ENCODE measurements around the gene SRRM3.
"Not testable (repeated sequence)": the region's sequence is repeated elsewhere in the genome, so short reads cannot be mapped to it uniquely, and the experiment has no call there.

SRRM3 gene, protein sequence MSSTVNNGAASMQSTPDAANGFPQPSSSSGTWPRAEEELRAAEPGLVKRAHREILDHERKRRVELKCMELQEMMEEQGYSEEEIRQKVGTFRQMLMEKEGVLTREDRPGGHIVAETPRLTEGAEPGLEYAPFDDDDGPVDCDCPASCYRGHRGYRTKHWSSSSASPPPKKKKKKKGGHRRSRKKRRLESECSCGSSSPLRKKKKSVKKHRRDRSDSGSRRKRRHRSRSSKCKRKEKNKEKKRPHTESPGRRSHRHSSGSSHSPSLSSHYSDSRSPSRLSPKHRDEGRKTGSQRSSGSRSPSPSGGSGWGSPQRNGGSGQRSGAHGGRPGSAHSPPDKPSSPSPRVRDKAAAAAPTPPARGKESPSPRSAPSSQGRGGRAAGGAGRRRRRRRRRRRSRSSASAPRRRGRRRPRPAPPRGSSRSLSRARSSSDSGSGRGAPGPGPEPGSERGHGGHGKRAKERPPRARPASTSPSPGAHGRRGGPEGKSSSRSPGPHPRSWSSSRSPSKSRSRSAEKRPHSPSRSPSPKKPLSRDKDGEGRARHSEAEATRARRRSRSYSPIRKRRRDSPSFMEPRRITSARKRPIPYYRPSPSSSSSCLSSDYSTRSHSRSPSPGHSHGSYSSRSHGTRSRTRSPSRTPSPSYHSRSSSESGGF

DNA sequence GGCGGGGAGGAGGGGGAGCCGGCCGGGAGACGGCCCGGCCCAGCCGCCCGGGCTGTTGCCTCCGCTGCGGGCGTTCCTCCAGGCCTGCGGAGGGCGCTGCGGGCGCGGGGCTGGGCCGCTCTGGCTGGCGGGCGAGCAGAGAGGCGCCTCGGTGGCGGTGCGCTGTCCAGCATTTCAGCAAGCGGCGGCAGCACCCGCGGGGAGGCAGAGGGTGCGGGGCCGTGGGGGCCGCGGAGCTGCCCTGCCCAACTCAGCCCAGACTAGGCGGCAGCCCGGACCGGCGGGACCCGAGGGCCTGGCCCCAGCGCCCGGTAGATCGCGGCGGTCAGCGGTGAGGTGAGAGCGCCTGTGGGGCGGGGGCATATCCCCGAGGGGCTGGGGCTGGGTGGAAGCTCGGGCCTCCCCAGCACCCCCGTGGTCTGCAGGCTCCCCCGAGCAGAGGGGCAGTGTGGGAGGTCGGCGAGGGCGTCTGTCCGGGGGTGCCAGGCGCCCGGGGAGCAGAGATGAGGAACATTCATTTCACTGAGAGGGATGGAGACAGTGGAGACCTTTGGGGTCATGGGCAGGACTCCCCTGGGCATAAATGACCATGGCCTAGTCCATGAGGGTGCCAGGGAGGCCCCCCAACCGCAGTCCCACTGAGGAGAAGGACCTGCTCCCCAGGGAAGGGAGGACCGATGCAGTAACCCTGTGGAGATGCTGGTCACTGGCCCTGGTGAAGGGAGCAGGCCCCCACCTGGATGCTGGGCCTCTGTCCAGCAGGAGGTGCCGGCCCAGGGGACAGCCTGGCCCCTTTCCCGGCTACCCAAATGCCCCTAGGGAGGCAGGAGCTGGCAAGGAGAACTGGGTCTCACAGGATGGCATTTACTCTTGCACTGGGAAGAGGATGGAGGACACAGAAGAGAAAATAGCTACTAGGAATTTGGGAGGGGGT lies at the start of gene SRRM3:
Gene SRRM3 (plus strand): TSS at position 165 of the 934 bp plus-strand sequence. CDS start 33,171 bp downstream, outside the sequence.
- no peak for DNase-seq (ENCODE audit: low spot score)

DNA sequence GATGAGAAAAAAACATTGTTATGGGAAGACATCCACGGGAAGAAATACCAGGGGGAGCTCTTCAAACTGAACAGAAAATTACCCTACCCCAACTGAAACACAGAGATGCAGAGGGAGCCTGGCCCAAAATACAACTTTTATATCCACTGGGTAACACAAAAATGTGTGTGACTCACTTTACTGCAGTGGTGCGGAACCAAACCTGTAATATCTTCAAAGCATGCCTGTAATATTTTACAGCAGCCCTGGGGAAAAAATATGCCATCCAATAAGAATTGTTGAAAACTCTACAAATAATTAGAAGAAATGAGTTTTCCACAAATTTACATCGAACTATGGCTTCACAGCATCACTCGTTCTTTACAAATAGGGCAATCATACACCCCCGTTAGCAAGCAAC lies 49.8 kb upstream of the SRRM3 start:
- DNase-seq (ENCODE audit: low spot score): no peak

DNA sequence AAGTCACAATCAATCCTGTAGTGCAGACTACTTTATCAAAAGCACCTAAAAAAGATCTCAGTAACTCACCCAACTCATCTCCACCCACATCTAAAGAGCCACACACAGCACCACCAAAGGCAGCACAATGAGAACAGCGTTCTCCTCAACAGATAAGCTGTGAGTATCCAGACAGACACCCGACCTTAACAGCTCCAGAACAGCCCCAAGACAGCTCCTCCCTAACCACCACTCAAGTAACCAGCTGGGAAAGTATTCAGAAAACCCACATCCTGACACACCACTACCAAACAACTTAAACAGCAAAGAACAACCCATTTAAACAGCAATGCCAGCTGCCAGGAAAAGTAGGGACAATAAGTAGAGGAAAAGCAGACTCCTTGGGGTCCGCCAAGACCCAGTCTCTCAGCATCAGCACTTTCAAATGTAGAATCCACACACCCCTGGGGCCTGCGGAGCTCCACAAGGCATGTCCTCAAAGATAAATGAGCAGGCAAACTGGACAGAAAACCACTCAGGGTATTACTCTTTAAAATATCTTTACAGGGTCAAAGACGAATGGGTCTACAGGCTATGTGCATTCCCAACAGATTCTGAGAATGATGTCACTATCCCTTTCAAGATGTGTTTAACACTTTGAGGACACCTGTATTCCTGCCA lies 48.0 kb upstream of the SRRM3 start:
- DNase-seq (ENCODE audit: low spot score): not testable (repeated sequence)

DNA sequence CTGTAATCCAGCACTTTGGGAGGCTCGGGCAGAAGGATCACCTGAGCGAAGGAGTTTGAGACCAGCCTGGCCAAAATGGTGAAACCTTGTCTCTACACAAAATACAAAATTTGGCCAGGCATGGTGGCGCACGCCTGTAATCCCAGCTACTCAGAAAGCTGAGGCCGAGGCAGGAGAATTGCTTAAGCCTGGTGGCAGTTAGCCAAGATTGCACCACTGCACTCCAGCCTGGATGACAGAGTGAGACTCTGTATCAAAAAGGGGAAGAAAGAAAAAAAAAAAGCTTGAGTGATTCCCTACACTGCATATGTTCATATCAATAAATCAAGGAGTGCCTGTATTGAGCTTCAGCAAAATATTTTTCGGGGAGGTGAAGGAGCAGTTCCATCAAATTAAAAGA lies 45.8 kb upstream of the SRRM3 start:
- DNase-seq (ENCODE audit: low spot score): peak; percentile 56

DNA sequence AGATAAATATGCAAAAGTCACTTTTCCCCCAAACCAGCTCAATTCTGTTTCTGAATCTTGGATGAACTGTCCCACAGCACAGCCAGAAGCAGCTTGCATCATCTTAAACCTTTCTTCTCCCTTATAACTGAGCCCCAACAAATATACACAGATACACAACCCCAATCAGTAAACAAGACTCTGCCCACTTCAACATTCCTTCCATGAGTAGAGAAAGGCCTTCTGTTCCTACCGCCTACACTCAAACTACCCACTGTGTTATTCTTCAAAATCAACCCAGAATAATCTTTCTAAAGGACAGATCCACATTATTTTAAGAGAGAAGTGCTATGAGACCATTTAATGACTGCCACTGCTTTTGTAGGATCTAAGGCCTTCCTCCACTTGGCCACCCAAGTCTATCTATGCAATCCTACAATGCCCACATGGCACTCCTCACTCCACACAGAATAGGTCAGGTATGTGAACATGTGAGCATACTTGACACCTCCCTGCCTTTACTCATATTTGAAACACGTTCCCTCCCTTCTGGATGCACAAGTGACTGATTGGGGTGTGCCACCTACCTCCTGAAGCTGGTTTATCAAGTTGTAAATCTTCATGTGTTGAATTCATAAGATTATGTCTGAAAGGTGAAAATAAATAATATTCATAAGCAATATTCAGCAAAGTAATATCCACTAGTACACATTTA lies 44.6 kb upstream of the SRRM3 start:
- not testable (repeated sequence) for DNase-seq (ENCODE audit: low spot score)

DNA sequence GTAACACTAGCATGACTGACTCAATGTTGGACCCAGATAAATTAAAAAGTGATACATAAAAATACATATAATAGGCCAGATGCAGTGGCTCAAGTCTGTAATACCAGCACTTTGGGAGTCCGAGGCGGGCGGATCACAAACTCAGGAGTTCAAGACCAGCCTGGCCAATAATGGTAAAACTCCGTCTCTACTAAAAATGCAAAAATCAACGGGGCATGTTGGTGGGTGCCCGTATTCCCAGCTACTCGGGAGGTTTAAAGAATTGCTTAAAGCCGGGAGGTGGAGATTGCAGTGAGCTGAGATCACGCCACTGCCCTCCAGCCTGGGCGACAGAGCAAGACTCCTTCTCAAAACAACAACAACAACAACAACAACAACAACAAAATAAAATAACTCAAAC lies 43.3 kb upstream of the SRRM3 start:
- not testable (repeated sequence) for DNase-seq (ENCODE audit: low spot score)

DNA sequence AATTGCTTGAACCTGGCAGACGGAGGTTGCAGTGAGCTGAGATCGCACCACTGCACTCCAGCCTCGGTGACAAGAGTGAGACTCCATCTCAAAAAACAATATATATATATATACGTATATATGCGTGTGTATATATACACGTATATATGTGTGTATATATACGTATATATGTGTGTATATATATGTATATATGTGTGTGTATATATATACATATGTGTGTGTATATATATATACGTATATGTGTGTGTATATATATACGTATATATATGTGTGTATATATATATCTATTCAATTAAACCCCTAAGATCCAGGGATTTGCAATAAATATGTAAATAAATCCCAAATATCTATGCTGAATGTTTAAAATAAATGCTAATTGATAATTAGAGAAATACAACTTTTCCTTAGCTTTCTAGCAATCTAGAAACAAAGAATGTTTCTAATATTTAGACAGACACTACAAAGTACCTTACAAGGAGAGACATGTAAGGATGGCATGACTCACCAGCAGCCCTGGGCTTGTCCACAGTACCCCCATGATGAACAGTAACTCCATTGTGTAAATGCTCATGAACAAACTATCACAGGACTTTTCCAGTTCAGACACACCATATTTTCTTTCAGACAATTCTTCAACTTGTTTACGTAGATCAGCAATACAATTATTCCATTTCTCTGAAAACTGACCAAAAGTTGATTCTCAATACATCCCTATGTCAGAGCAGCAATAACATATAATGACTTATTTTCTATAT lies 39.1 kb upstream of the SRRM3 start:
- DNase-seq (ENCODE audit: low spot score): not testable (repeated sequence)

DNA sequence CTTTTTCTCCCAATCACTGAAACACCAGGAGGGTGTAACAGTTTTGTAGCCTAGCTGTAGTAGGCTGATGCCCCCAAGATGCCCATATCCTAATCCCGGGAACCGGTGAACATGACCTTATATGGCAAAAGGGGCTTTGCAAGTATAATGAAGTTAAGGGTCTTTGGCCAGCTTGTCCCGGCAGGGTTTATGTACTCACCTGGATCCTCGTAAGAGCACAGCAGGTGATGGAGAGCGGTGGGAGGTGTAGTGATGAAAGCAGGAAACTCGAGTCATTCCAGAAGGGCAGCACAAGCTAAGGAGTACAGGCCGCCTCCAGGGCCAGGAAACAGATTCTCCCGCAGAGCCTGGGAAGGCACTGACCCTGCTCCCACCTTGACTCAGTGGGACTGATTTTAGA lies 37.9 kb upstream of the SRRM3 start:
- DNase-seq (ENCODE audit: low spot score): not testable (repeated sequence)

DNA sequence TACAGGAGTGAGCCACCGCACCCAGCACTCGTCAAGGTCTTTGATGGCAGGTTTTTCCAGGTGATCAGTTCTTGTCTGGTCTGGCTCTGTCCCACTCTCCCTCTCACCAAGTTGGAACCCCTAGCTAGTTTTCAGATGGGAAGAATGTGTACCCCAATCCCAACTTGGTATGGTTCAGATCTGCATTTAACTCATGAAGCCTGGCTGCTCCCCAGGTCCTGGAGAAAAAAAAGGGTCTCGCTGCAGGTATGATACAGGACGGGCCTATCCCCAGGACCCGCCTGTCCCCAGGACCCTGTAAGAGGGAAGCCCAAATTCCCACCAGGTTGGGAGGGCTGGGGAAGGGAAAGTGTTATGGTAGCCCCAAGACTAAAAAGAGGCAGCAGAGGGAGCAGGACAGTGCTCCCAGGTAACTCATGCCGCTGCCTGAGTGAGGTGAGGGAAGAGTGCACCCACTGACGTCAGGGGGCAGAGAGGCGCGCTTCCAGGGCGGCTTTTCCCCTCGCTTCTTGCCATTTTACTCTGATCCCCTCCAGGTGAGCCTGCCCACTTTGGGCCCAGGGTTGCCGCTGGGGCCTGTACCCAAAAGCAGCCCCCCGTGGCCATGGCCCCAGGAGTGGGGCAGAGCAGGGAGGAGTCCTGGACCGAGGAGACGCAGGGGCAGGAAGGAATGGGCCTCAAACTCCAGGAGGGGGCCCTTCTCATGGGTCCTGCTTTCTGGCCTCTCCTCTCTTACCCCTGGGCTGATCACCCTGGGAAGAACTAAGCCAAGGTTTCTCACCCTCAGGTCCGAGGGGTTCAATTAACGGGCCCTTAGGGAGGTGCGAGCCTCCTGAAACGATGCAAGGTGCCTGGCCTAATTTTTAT lies 36.4 kb upstream of the SRRM3 start:
- no peak for DNase-seq (ENCODE audit: low spot score)

DNA sequence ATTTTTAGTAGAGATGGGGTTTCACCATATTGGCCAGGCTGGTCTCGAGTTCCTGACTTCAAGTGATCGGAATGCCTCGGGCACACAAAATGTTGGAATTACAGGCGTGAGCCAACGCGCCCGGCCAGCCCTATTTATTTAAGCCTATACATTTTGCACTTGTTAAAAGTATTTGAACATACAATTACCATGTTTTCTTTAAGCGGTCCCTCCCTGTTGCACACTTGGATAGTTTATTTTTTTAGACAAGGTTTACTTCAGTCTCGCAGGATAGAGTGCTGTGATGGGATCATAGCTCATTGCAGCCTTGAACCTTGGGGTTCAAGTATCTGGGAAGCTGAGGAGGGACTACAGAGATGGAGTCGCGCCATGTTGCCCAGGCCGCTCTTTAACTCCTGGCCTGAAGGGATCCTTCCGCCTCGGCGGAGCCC lies 35.7 kb upstream of the SRRM3 start:
- DNase-seq (ENCODE audit: low spot score): no peak

DNA sequence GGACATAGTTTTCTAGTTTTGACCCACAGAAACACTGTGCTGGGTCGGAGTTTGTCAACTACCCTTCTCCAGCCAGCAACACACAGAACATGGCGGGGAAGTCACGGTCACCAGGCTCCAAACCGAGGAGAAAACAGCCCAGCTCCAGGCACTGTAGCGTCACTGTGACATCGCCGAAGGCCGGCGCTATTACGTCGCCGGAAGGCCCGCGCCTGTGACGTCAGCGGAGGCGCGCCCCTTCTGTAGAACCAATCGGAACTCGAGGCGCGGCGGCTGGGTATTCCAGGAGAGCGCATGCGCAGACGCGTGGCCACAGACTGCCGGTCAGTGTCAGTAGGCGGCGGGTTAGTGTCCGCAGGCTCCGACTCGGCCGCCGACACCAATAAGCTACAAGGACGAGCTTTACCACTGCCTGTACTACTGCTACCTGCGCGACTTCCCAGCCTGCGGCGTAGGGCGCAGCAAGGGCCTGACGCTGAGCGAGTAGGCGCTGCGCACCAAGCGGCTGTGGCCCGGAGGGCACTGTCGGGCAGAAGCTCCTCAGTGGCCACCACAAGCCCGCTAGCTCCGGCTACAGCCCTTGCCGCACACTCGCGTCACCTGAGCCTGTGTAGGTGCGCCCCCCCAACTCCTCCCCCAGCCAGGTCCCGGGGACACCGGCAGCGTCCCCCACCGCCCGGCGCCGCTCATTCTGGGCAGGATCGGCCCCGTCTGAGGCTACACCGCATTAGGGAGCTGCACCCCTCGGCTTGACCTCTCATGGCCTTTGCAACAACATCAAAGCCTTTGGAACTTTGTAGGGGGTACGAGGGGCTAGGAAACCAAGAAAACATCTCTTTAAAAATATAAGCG lies 35.1 kb upstream of the SRRM3 start:
- DNase-seq (ENCODE audit: low spot score): peak; percentile 93

DNA sequence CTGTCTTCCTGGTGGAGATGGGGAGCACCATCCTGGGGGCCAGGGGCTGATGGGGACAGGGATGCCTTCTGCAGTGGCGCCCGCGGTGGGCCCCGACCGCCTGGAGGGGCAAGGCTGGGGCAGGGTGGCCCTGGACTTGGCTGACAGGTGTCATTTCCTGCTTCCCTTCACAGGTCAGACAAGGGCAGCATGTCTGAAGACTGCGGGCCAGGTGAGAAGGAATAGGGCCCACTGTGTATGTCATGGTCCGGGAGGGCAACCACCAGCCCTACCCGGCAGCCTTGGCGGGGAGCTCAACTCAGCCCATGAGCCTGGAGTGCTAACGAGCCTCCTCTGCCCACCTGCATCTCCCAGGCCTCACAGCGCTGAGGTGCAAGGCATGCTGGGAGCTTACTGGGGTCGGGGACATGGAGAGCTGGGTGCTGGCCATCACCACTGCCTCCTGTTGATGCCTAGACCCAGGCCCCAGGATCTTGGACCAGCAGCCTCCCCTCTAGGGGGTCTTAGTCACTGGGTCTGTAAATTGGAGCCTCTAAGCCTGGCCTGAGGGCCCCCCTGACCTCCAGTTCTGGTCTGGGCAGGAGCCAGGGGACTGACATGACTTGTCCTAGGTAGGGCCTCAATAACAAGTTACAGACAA lies 28.0 kb upstream of the SRRM3 start:
- DNase-seq (ENCODE audit: low spot score): no peak

DNA sequence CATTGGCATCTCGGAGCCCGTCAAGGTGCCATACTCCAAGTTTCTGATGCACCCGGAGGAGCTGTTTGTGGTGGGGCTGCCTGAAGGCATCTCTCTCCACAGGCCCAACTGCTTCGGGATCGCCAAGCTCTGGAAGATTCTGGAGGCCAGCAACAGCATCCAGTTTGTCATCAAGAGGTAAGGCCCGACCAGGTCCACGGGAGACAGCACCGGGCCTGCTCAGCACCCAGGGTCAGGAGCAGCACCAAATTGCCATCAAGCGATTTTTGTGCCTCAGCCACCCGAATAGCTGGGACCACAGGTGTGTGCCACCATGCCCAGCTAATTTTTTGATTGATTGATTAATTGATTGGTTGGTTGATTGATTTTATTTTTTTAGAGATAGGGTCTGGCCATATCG lies 24.7 kb upstream of the SRRM3 start:
- DNase-seq (ENCODE audit: low spot score): not testable (repeated sequence)

DNA sequence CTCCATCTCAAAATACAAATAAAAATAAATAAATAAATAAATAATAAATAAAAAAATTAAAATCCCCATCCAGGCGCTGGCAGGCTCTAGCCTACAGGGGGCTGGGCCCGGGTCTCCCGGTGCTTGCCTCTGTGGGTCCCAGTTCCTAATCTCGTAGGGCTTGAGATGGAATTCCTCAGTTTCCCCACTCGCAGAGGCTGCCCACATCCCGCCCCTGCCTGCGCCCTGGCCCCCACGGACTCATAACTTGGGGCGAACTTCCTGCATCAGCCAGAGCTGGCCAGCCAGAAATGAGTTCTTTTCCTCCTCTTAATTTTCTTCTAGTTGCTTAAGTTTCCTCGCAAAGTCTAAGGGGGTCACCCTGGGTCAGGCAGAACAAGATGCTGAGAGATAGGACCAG lies 22.0 kb upstream of the SRRM3 start:
- DNase-seq (ENCODE audit: low spot score): no peak

DNA sequence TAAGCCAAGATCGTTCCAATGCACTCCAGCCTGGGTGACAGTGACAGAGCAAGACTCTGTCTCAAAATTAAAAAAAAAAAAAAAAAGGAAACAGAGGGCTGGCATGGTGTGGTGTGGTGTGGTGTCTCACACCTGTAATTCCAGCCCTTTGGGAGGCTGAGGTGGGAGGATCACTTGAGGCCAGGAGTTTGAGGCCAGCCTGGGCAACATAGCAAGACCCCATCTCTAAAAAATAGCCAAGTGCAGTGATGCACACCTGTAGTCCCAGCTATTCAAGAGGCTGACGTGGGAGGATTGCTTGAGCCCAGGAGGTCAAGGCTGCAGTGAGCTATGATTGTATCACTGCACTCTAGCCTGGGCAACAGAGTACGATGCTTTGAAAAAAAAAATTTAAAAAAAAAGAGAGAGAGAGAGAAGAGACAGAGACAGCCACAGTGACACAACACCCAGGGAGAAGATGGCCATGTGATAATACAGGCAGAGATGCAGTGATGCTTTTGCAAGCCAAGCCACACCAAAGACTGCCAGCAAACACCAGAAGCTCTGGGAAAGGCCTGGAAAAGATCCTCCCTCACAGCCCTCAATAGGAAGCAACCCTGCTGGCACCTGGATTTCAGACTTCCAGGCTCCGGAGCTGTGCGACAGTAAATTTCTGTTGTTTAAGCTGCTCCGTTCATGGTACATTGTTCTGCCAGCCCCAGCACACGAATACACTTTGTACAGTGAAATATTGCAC lies 19.3 kb upstream of the SRRM3 start:
- DNase-seq (ENCODE audit: low spot score): no peak

DNA sequence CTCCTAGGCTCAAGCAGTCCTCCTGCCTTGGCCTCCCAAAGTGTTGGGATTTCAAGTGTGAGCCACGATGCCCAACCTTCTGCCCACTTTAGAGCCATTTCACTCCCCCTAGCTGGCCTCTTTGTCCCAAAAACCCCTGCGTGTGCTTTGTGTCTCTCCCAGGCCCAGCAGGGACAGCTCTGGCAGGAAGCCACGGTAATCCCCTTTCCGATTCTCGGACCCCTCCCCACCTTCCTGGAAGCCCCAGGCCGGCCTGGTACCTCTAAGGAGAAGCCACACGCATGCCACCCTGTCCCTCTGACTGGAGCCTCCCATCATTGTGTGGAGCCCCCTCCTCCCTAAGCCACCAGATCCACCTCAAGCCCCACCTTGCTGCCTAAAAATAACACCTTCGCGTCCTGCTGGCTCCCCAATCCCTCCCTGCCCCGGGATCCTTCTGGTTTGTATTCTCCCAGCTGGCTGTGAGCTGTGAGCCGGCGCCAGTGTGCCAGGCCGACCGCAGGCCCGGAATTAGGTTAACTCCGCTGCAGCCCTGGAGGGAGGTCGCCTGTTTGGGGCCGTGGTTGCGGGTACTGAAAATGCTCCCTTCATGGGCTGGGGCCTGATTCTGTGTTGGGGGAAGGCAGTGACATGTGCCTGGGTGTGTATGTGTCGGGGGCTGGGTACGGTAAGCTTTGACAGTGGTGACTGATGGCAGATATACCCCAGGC lies 16.4 kb upstream of the SRRM3 start:
- DNase-seq (ENCODE audit: low spot score): no peak

DNA sequence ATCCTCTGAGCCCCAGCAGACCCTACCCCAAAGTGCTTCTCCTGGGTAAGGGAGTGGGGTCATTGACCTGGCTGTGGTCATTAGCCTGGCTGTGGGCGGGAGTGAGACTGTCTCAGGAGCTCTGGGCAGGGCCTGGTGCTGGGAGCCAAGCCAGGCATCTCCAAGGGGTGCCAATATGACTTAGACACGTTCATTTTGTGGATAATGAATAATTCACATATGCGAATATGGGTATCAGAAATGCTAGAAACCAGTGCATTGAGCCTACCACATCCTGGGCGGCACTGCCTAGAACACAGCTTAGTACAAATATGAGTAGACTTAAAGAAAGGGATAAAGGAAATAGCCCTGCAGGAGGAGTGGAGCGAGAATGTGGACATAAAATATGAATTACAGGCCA lies 14.4 kb upstream of the SRRM3 start:
- DNase-seq (ENCODE audit: low spot score): no peak

Data from pons (tissue), 1 donor.